ENCODE data around the gene TOX2. TPM values are rescaled to one million over a fixed set of nuclear protein-coding genes. Genes with fewer than 3 reads are reported as not detected.

TOX2 gene
- total RNA-seq, 6 experiments from 2014 or later = 1.5 to 5.0 (median 2.2) TPM

DNA sequence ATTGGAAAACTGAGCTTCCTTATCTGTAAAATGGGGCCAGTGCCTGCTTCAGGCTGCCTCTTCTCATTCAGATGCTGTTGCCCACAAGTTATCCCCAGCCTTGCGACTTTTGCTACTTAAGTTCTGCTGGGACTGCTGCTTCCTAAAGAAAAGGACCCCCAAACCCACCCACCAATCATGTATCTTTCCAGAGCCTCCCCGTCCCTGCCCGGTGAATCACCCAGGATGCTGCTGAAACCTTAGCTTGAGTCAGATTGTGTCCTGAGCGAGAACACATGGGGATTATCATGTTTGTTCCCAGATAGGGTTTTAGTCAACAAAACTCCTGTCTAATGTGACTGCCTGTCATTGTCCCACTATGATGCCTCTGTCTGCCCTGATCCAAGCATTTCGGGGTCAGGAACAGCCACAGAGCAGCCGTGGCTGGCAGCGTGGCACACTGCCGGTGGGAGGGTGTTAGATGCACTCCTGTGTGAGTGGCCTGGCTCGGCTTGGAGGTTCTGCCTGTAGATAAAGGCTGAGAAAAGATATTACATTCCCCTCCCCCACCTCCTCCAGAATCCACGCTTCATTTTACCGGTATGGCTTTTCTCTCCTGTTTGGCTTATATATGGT is 79.9 kb downstream of the TOX2 start:
- H3K9me3 ChIP-seq = no peaks in the 10 kb centered on the region
- H3K4me1 ChIP-seq = no peaks in the 10 kb centered on the region
- intact Hi-C loops (cut with DNase I) = no loop called here
- H3K4me3 ChIP-seq = no peak overlapping the region
- H3K27ac ChIP-seq = no peak overlapping the region
- WGBS (ENCODE audit: insufficient coverage, low coverage, low lambda C conversion rate, missing lambda C conversion rate) = 59% methylated on average over 9 of the region's 11 CpGs
- TF ChIP-seq, protein P1, sequence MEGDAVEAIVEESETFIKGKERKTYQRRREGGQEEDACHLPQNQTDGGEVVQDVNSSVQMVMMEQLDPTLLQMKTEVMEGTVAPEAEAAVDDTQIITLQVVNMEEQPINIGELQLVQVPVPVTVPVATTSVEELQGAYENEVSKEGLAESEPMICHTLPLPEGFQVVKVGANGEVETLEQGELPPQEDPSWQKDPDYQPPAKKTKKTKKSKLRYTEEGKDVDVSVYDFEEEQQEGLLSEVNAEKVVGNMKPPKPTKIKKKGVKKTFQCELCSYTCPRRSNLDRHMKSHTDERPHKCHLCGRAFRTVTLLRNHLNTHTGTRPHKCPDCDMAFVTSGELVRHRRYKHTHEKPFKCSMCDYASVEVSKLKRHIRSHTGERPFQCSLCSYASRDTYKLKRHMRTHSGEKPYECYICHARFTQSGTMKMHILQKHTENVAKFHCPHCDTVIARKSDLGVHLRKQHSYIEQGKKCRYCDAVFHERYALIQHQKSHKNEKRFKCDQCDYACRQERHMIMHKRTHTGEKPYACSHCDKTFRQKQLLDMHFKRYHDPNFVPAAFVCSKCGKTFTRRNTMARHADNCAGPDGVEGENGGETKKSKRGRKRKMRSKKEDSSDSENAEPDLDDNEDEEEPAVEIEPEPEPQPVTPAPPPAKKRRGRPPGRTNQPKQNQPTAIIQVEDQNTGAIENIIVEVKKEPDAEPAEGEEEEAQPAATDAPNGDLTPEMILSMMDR (IDR thresholded peaks at IDR 0.05) = no peak
- TF ChIP-seq POLR2A (IDR thresholded peaks at IDR 0.05) = no peak
- no peak for ATAC-seq
- no peak for DNase-seq
- no peaks in the 10 kb centered on the region for H3K36me3 ChIP-seq
- H3K27me3 ChIP-seq = no peaks in the 10 kb centered on the region

DNA sequence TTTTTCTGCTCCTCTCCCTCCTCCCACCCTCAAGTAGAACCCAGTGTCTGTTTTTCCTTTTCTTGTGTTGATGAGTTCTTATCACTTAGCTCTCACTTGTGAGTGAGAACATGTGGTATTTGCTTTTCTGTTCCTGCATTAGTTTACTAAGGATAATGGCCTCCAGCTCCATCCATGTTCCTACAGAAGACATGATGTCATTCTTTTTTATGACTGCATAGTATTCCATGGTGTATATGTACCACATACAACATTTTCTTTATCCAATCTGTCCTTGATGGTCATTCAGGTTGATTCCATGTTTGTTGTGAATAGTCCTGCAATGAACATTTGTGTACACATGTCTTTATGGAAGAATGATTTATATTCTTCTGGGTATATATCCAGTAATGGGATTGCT is 81.0 kb downstream of the TOX2 start:
- ATAC-seq (no peak), DNase-seq (no peak)
- no peaks in the 10 kb centered on the region for H3K36me3 ChIP-seq
- H3K4me1 ChIP-seq = no peaks in the 10 kb centered on the region
- no peak overlapping the region for H3K4me3 ChIP-seq
- no peak overlapping the region for H3K27ac ChIP-seq
- TF ChIP-seq, protein P1 (IDR thresholded peaks at IDR 0.05) = no peak
- no peak for TF ChIP-seq POLR2A (IDR thresholded peaks at IDR 0.05)
- no peaks in the 10 kb centered on the region for H3K9me3 ChIP-seq
- no peaks in the 10 kb centered on the region for H3K27me3 ChIP-seq
- intact Hi-C loops (cut with DNase I) = no loop called here

DNA sequence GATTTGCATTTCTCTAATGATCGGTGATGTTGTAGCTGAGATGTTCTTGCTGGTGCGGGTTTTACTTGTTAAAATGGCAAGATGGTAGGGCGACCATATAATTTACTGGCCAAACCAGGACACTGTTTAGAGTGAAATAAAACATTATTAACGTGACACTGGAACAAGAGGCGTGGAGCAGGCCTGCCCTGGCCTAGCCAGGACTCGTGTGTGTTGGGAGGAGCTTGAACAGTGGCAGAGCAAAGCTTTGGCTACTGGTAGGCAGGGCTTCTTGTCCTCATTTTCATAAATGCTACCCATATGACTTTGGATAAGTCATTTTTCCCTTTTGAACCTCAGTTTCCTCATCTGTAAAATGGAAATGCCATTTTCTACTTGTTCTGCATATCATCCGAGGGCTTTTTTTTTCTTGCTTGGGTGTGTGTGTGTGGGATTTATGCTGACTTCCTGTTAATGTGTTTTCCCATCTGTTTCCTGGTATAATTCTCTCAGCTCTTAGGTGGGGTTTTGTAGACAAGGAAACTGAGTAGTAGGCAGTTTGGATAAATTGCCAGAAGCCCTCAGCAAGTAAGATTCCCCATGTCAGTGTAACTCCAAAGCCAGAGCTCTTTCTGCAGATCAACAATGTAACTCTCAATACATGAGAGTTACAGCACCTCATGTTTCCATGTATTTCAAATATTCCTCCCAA is 81.7 kb downstream of the TOX2 start:
- ATAC-seq (no peak), DNase-seq (no peak)
- no peak overlapping the region for H3K4me3 ChIP-seq
- no peaks in the 10 kb centered on the region for H3K36me3 ChIP-seq
- H3K9me3 ChIP-seq = no peaks in the 10 kb centered on the region
- H3K27me3 ChIP-seq = no peaks in the 10 kb centered on the region
- intact Hi-C loops (cut with DNase I) = no loop called here
- H3K4me1 ChIP-seq = no peaks in the 10 kb centered on the region
- WGBS (ENCODE audit: insufficient coverage, low coverage, low lambda C conversion rate, missing lambda C conversion rate) = 82% methylated on average over 7 of the region's 7 CpGs
- no peak overlapping the region for H3K27ac ChIP-seq
- TF ChIP-seq, protein P1 (IDR thresholded peaks at IDR 0.05) = no peak

DNA sequence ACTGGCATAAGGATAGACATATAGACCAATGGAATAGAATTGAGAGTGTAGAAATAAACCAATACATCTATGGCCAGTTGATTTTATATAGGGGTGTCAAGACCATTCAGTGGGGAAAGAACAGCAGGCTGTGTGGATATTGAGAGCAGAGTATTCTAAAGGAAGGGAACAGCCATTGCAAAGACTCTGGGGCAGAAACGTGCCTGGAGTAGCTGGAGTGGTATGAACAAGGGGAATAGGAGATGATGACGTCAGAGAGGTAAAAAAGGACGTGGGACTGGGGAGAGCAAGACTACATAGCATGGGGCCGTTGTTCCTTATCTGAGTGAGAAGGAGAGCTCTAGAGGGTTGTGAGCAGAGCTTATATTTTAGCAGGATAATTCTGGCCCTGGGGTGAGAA is 85.2 kb downstream of the TOX2 start:
- no peak for TF ChIP-seq POLR2A (IDR thresholded peaks at IDR 0.05)
- TF ChIP-seq, protein P1 (IDR thresholded peaks at IDR 0.05) = no peak
- DNase-seq (no peak), ATAC-seq (no peak)
- WGBS (ENCODE audit: insufficient coverage, low coverage, low lambda C conversion rate, missing lambda C conversion rate) = 39% methylated on average over 4 of the region's 4 CpGs
- no peaks in the 10 kb centered on the region for H3K27me3 ChIP-seq
- no peaks in the 10 kb centered on the region for H3K4me1 ChIP-seq
- no peaks in the 10 kb centered on the region for H3K36me3 ChIP-seq
- intact Hi-C loops (cut with DNase I) = no loop called here
- no peak overlapping the region for H3K27ac ChIP-seq
- H3K9me3 ChIP-seq = no peaks in the 10 kb centered on the region
- H3K4me3 ChIP-seq = no peak overlapping the region
